Smooth muscle cell (in vitro differentiated cells): ENCODE results near the gene SFRP4. TPM values are rescaled to one million over a fixed set of nuclear protein-coding genes. Genes with fewer than 3 reads are reported as not detected.

Experiments
- DNase-seq: peaks from one replicate; lab custom pipeline; 2025; ENCODE audit not compliant: unreplicated experiment; lab: John Stamatoyannopoulos, UW
- H2AFZ ChIP-seq: fragments of 200-600 bp; sonication (generic); 2 replicates; pipeline ENCODE4 v1.6.0; 2016; ENCODE audit warnings: antibody characterized with exemption, low read depth, mild to moderate bottlenecking
- H3F3A ChIP-seq: fragments of 200-600 bp; sonication (generic); 2 replicates; pipeline ENCODE4 v1.6.0; 2017; ENCODE audit warnings: antibody characterized with exemption, low read depth
- H3K27ac ChIP-seq: fragments of 200-600 bp; sonication (generic); 2 replicates; pipeline ENCODE4 v1.5.1; 2016; ENCODE audit warnings: low read depth, mild to moderate bottlenecking
- H3K27me3 ChIP-seq: fragments of 200-600 bp; sonication (generic); 2 replicates; pipeline ENCODE4 v1.6.1; 2016; ENCODE audit warnings: low read depth, mild to moderate bottlenecking
- H3K36me3 ChIP-seq: fragments of 200-600 bp; sonication (generic); 2 replicates; pipeline ENCODE4 v1.5.1; 2016; ENCODE audit warnings: low read depth
- H3K4me1 ChIP-seq: fragments of 200-600 bp; sonication (generic); 2 replicates; pipeline ENCODE4 v1.5.1; 2016; ENCODE audit warnings: low read depth
- H3K4me2 ChIP-seq: fragments of 200-600 bp; sonication (generic); 2 replicates; pipeline ENCODE4 v1.6.0; 2016; ENCODE audit warnings: mild to moderate bottlenecking
- H3K4me3 ChIP-seq: fragments of 200-600 bp; sonication (generic); 2 replicates; pipeline ENCODE4 v1.5.1; 2016; ENCODE audit warnings: mild to moderate bottlenecking
- H3K79me2 ChIP-seq: fragments of 200-600 bp; sonication (generic); 2 replicates; pipeline ENCODE4 v1.6.0; 2016; ENCODE audit warnings: low read depth, mild to moderate bottlenecking
- H3K9ac ChIP-seq: fragments of 200-600 bp; sonication (generic); 2 replicates; pipeline ENCODE4 v1.6.0; 2016; ENCODE audit warnings: low read depth
- H3K9me3 ChIP-seq: fragments of 200-600 bp; sonication (generic); replicated peaks from 2 replicates; pipeline ENCODE4 v1.5.1; 2016; ENCODE audit warnings: low read depth
- H4K20me1 ChIP-seq: fragments of 200-600 bp; sonication (generic); 2 replicates; pipeline ENCODE4 v1.6.0; 2016; ENCODE audit warnings: low read depth
- WGBS: methylation state at CpG from one replicate; pipeline ENCODE4 v1.1.7; 2016; ENCODE audit warnings: low lambda C conversion rate; 5-methylcytosine and 5-hydroxymethylcytosine counted together
- polyA plus RNA-seq: library from polyadenylated mRNA; unstranded; fragments of >200 nt; fragmentation: Nextera tagmentation; extraction: Ambion mirVana; gene quantifications from 2 replicates; pipeline ENCODE4 v1.2.1, GENCODE V29; 2016
- total RNA-seq: library from RNA; depleted of rRNA; stranded (reverse); fragments of >200 nt; gene quantifications from 2 replicates; pipeline ENCODE4 v1.2.3, GENCODE V29; 2014
- TF ChIP-seq, protein P1 (sequence below): fragments of 200-600 bp; sonication (generic); IDR thresholded peaks from 2 replicates; pipeline ENCODE4 v1.5.1; 2017; ENCODE audit warnings: borderline replicate concordance, mild to moderate bottlenecking, antibody characterized with exemption; ENCODE audit not compliant: insufficient read depth, poor library complexity, severe bottlenecking

SFRP4 gene
- total and polyA plus RNA-seq, 2 experiments from 2014 or later, result not detected

DNA sequence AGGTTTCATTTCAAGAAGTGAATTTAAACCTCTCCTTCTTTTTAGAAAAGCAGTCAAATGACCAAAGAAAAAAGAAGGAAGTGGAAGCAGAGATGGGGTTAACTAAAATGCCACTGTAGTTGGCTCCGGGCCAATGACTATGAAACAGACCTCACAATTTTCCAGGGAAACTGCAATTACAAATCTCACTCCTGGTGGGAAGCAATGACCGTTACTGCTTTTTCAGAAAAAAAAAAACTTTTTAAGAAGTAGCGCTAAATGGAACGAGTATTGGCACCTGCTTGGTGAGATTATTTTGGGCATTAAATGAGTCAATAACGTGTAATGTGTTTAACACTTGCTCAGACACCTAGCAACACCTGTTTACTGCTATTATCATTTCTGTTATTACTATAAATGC lies 1.2 kb downstream of the SFRP4 start:
- Histone ChIP-seq H3K4me3 (no peak overlapping the region), H3K27me3 (peaks cover 63% of the 10 kb centered on the region), H3K79me2 (no peaks in the 10 kb centered on the region), H3F3A (no peaks in the 10 kb centered on the region), H2AFZ (no peak overlapping the region), H3K36me3 (no peaks in the 10 kb centered on the region), H4K20me1 (no peaks in the 10 kb centered on the region), H3K9ac (no peak overlapping the region), H3K4me2 (no peak overlapping the region), H3K4me1 (no peaks in the 10 kb centered on the region), H3K9me3 (no peaks in the 10 kb centered on the region), H3K27ac (no peak overlapping the region)
- TF ChIP-seq, protein P1, sequence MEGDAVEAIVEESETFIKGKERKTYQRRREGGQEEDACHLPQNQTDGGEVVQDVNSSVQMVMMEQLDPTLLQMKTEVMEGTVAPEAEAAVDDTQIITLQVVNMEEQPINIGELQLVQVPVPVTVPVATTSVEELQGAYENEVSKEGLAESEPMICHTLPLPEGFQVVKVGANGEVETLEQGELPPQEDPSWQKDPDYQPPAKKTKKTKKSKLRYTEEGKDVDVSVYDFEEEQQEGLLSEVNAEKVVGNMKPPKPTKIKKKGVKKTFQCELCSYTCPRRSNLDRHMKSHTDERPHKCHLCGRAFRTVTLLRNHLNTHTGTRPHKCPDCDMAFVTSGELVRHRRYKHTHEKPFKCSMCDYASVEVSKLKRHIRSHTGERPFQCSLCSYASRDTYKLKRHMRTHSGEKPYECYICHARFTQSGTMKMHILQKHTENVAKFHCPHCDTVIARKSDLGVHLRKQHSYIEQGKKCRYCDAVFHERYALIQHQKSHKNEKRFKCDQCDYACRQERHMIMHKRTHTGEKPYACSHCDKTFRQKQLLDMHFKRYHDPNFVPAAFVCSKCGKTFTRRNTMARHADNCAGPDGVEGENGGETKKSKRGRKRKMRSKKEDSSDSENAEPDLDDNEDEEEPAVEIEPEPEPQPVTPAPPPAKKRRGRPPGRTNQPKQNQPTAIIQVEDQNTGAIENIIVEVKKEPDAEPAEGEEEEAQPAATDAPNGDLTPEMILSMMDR, result no peak
- DNase-seq, result no peak
- WGBS, result 62% methylated on average over 5 of the region's 5 CpGs

DNA sequence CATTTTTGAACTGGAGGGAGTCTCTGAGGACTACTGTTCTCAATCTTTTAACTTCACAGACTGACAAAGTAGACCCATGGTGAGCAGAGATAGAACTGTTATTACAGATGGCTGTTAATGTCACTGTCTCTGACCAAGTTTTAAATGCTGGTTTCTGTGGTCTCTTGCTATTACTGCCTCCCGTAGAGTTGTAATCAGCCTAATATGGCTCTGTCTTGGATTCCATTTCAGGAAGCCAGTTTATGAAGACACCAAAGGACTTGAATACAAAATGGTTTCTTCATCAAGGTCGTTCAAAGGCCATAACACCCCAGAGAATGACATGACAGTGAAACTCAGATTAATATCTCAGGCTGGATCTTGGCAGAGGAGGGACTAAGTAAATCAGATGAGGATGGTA lies 3.9 kb downstream of the SFRP4 start:
- Histone ChIP-seq H3K79me2 (no peaks in the 10 kb centered on the region), H3K27me3 (peaks cover 38% of the 10 kb centered on the region), H3K9ac (no peak overlapping the region), H3K4me1 (no peaks in the 10 kb centered on the region), H3K9me3 (no peaks in the 10 kb centered on the region), H2AFZ (no peak overlapping the region), H3K36me3 (no peaks in the 10 kb centered on the region), H4K20me1 (no peaks in the 10 kb centered on the region), H3K27ac (no peak overlapping the region), H3F3A (no peaks in the 10 kb centered on the region), H3K4me2 (no peak overlapping the region), H3K4me3 (no peak overlapping the region)
- no peak for DNase-seq
- TF ChIP-seq, protein P1, result no peak
- WGBS, result 52% methylated on average over 2 of the region's 2 CpGs

DNA sequence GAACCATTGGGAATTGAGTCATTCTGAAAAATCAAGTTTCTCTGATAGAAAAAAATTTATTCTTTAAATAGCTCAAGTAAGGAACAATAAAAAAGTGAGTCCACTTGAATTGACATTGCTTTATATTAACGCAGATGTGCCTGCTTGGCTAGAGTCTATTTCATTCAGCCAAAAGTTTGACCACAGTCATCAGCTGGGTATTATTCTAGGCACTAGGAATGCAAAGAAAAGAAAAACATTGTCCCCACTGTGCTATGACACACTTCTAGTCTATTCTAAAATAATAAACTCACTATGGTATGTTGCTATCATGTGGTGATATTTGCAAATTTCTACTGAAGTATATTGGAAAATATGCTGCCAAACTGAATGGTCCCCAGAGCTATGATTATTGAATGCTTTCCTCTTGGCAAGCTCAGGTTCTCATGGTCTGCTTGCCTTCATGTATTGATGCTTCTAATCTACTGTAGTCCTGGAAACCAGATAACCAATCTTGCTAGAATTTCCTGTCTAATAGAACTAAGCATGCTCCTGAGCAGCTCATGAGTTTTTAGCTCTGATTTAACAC lies 8.3 kb downstream of the SFRP4 start:
- WGBS, result 92% methylated on average over 1 of the region's 1 CpG
- no peak overlapping the region for H3K9ac ChIP-seq
- no peaks in the 10 kb centered on the region for H3F3A ChIP-seq
- no peak overlapping the region for H3K4me2 ChIP-seq
- no peaks in the 10 kb centered on the region for H3K9me3 ChIP-seq
- H4K20me1 ChIP-seq, result no peaks in the 10 kb centered on the region
- no peaks in the 10 kb centered on the region for H3K4me1 ChIP-seq
- H3K27me3 ChIP-seq, result peaks cover 2% of the 10 kb centered on the region
- H3K79me2 ChIP-seq, result no peaks in the 10 kb centered on the region
- H2AFZ ChIP-seq, result no peak overlapping the region
- DNase-seq, result no peak
- no peaks in the 10 kb centered on the region for H3K36me3 ChIP-seq
- no peak overlapping the region for H3K27ac ChIP-seq
- TF ChIP-seq, protein P1, result no peak
- H3K4me3 ChIP-seq, result no peak overlapping the region

DNA sequence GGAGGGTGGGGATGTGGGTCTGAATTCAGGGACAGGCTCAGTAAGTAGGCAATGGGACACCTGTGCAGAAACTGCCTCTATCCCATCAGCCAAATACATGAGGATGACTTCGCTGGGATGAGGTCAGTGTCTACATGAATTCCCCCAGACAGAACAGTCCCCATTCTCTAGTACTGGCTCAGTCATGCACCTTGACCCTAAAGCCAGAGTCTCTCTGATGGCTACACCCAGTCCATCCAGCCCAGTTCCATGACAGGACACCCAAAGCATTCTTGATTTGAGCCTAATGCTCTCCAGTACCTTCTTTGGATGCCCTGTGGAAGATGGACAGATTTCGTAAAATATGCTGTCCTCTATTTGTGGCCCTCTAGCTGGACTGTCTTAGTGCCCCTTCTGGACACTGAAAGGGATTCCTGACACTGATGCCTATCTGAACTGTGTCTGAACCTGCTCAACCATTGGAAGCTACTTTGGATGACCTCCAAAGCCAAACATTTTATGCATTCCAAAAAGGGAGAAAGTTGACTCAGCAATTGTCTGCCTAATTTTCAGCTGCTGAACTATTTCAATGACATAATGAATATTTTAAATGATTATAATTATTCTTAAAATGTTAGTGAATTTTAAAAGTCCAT lies 14.6 kb downstream of the SFRP4 start:
- H2AFZ ChIP-seq, result no peak overlapping the region

More for the DNA sequence above, 14.6 kb downstream of the SFRP4 start:
- Histone ChIP-seq H3K27me3 (no peaks in the 10 kb centered on the region), H3K4me3 (no peak overlapping the region), H3K36me3 (no peaks in the 10 kb centered on the region), H3F3A (no peaks in the 10 kb centered on the region), H3K9ac (no peak overlapping the region), H3K4me1 (no peaks in the 10 kb centered on the region), H3K79me2 (no peaks in the 10 kb centered on the region), H3K9me3 (no peaks in the 10 kb centered on the region), H4K20me1 (no peaks in the 10 kb centered on the region), H3K27ac (no peak overlapping the region), H3K4me2 (no peak overlapping the region)
- 93% methylated on average over 2 of the region's 2 CpGs for WGBS
- no peak for DNase-seq
- TF ChIP-seq, protein P1, result no peak
